DOHH2 (cell line): ENCODE data around the gene PLA2G6.

ENCODE experiments used
- EZH2phosphoT487 ChIP-seq: fragments of 200-600 bp; sonication (generic); IDR thresholded peaks from 2 replicates; pipeline ENCODE4 v1.6.1; 2017; ENCODE audit warnings: borderline replicate concordance, mild to moderate bottlenecking, antibody characterized with exemption, low read length, moderate library complexity, mixed read lengths
- TF ChIP-seq, protein P1 (sequence below): fragments of 200-600 bp; sonication (generic); IDR thresholded peaks from one replicate; pipeline ENCODE4 v1.5.1; 2014; ENCODE audit warnings: antibody characterized with exemption, mild to moderate bottlenecking, low read depth, low read length; ENCODE audit not compliant: poor library complexity, severe bottlenecking

DNA sequence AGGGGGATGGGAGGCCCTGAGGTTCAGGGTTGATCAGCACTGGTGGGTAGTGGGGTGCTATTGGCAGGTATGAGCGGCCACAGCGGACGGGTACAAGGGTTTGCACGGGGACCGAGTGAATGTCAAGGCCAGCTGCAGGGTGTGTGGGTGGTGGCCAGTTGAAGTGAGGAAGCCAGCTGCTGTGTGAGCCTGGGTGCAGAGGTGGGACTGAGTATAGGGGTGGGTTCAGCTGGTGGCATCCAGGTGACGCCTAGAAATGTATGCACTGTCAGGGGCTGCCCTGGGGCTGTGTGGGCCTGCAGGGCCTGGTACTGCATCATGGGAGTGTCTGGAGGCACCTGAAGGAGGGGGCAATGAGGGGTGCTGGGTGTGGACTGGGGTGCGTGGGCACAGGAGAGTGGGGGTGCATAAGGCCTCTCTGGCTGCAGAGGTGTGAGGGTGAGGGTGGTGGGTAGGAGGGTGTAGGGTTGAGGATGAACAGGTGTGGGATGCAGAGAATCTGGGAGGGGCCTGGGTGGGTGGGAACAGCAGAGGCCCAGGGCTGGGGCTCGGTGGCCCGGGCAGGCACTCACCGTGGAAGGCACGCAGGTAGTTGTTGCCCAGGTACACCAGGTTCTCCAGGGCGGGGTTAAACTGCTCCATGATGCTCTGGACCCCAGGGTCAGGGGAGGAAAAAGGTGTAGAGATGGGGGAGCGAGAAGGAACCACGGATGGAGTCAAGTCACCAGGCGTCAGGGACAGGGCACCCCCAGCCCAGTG, 72.9 kb downstream of the PLA2G6 start:
- TF ChIP-seq, protein P1, sequence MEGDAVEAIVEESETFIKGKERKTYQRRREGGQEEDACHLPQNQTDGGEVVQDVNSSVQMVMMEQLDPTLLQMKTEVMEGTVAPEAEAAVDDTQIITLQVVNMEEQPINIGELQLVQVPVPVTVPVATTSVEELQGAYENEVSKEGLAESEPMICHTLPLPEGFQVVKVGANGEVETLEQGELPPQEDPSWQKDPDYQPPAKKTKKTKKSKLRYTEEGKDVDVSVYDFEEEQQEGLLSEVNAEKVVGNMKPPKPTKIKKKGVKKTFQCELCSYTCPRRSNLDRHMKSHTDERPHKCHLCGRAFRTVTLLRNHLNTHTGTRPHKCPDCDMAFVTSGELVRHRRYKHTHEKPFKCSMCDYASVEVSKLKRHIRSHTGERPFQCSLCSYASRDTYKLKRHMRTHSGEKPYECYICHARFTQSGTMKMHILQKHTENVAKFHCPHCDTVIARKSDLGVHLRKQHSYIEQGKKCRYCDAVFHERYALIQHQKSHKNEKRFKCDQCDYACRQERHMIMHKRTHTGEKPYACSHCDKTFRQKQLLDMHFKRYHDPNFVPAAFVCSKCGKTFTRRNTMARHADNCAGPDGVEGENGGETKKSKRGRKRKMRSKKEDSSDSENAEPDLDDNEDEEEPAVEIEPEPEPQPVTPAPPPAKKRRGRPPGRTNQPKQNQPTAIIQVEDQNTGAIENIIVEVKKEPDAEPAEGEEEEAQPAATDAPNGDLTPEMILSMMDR: no peak
- TF ChIP-seq EZH2phosphoT487: no peak
